RCC 7860 (cell line): ENCODE results near the gene KCNQ1OT1.
A peak's percentile ranks its signal among the peaks of the same experiment; 100 is the strongest.

Experiments
- DNase-seq: peaks from one replicate; pipeline ENCODE4 v3.0.0-alpha.2; 2015; ENCODE audit warnings: low spot score
- FAIRE-seq: peaks from 2 replicates; lab custom pipeline; 2012; peaks lifted over from hg19 to GRCh38; lab: Jason Lieb, UNC

Gene KCNQ1OT1

DNA sequence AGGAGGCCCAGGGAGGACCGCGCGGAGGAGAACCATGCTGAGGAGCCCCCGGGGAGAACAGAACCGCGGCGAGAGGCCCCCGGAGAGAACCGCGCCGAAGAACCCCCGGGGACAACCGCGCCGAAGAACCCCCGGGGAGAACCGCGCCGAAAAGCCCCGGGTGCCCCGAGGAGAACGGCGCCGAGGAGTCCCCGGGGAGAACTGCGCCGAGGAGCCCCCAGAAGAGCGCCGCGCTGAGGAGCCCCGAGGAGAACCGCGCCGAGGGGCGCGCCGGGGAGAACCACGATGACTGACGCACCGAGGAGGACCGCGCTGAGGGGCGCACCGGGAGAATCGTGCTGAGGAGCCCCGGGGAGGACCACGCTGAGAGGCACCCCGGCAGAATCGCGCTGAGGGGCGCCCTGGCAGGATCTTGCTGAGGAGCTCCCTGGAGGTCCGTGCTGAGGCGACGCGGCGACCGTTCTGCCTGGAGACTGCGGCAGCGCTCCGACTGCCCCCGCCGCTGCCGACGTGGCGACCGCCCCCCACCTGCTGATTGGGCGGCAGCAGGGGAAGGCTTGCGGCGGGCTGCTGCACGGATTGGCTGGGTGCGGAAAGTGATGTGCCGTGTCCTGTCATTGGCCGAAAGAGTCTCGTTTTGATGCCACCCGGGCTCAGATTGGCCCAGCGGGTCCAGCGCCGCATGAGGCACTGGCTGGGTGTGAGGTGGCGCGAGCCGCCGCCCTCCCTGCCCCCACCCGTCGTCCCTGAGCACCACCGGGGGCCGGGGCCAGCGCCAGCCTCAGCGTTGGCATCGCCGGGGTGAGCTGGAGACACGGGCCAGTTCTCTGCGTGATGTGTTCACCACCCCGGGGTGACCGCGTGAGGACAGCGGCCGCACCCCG lies at the start of gene KCNQ1OT1:
Gene KCNQ1OT1, minus strand, starts transcription at position 464 of the 884 bp plus-strand sequence.
- DNase-seq, result peak; percentile 88
- peak; percentile 41 for FAIRE-seq

GRCh38 chr11:2748814-2749554 lies 49.2 kb upstream of the KCNQ1OT1 start:
- no peak for FAIRE-seq
- no peak for DNase-seq

GRCh38 chr11:2748061-2748813 lies 48.4 kb upstream of the KCNQ1OT1 start:
- DNase-seq (no peak), FAIRE-seq (no peak)

DNA sequence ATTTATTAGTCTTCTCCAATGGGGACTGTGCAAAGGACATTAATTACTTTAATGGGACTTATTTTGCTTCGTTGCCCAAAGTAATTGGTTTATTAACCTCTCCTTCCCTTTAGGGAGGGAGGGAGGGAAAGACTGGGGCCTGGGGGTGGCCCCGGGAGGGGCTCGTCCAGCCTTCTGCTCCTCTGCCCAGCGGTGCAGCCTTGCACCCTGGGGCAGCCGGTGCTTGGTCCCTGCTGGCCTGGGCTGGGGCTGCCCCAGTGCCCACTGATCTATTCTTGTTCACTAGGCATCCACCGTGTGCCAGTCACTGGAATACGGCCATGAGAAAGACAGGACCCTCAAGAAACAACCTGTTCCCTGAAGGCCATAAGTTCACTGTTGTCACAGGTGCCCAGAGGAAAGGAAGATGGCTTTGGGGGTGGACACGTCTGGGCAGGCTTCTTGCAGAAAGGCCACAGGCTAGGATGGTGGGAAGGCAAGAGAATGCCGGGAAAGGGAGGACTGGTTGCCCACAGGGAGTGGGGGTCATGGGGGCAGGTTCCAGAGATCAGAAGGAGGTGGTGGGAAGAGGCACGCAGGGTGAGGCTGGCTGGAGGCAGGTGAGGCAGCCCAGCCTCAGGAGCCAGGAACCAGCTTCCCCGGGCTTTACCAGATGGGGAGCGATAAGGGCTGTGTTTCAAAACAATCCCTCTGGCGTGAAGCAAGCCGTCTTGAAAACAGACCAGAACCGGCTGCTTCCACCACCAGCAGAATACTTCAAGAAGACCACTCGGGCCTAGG lies 47.6 kb upstream of the KCNQ1OT1 start:
- no peak for DNase-seq
- no peak for FAIRE-seq

DNA sequence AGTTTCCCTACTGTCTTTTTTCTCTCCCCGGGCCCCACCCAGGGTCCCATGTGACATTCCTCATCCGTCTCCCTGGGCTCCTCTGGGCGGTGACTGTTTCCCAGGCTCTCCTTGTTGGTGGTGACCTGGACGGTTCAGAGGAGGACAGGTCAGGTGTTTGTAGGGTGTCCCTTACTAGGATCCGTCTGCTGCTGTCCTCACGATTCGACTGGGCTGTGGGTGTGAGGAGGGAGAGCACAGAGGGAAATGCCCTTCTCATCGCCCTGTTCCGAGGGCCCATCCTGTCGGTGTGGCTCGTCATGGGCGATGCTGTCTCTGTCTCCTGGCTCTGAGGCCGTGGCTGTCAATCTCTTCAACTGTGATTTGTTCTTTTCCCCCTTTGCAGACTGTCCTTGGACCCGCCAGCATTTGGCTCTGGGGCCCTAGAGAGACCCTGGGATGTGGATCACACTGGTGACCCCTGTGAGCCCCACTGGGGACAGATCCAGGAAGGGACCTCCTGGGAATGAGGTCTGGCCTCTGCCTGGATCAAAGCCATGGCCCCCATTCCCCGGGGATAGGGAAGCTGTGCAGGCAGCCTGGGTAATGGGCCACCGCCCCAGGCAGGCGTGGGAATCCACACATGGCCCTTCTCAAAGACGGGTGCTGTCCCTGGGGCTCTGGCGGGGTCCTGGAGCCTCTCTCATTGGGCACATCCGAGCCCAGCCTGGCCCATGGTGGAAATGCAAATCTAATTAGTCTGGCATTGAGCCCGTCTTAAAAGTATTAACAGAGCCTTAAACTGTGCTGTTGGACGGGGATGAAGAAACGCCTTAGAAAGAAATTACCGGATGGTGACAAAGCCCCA lies 46.8 kb upstream of the KCNQ1OT1 start:
- DNase-seq, result no peak
- FAIRE-seq, result no peak

DNA sequence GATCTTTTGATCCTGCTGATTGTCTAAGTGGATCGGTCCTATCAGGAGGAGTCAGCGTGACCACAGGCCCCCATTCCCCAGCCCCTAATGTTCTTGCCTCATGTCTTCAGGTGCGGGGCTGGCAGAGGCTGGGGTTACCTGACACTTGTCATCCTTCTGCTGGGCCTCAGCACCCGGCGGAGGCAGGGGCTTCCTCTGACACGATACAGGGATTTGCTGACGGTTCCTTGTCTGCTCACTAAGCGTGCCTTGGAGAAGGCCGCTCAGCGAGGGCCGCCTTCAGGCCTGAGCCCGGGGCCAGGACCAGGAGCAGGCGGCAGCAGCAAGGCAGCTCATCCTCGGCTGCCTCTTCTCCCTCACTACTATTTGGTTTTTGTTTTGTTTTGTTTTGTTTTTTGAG lies 45.7 kb upstream of the KCNQ1OT1 start:
- FAIRE-seq, result no peak
- DNase-seq, result no peak

DNA sequence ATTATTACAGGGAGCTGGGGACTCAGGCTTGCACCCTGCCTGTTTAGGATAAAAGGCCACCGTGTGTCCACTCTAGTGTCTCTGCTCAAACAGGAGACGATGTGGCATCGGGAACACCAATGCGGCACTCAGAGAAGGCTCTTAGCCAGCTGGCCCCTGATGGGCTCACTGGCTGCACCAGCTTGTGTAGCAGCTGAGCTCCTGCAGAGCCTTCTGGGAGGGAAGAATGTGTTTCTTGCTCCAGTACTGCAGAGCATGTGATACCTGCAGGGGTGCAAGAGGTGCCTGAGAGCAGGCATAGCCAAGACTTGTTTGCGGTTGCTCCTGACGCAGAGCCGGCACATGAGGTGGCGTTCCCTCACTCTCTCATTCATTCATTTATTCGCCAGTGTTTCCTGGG lies 44.4 kb upstream of the KCNQ1OT1 start:
- FAIRE-seq (no peak), DNase-seq (no peak)

DNA sequence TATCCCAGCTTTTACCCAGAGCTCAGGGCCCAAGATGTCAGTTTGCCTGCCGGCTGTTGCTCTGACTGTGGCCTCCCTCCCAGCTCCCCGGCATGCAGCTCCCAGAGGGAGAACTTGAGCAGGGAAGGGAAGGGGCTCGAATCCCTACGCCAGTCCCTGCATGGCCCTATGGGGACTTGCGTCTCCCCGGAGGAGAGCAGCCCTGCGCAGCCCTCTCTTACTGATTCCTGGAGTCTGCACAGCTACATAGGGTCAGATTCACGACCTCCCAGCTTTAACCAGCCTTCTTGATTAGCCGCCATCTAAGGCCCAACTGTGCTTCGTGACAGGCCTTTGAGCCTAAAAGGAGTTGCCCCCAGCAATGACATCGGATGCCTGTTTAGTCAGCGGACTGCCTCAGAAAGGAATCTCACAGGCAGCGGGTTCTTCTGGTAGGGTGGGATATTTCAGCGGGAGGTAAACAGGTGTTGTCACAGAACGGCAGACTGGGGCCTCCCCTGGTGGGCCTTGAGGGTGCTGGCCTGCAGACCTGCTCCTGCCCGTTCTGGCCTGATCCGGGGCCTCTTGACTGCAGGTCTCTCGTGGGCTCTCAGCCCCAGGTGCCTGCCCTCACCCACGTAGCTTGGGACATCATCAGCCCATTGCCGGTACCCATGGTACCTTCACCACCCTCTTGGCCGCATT lies 43.8 kb upstream of the KCNQ1OT1 start:
- FAIRE-seq, result no peak
- DNase-seq, result no peak

DNA sequence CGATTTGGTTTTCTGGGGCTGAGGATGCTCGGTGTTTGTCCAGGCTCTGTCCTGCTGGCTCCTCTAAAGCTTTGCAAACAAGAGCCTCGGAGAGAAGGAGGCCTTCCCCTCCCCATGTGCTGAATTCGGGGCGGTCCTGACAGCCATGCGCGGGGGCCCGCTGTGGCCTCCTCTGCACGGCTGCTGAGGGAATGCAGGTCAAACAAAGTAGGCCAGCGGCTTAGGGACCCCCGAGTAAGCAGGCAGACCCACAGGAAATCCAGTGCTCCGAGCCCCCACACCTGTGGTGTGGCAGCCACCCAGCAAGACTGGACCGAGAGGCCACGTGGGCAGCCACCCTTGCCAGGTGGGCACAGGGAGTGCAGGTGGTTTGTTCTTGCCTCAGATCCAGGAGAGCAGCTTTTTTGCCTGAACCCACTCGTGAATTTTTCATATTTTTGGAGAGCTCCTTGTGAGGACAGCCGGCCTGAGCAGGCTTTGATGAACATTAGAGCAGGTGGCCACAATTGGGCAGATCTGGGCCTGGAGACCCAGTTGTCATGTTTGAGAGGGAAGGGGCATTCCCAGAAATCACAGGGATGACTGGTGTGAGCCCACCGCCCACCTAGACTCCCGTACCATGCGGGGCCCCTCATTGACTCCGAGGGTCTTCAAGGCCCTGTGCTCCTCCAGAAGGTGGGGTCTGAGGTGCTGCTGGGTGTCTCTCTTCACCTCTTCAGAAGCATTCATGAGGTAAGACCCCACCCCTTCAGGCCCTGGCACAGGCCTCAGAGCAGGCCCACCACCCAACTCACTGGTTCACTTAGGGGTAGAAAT lies 43.0 kb upstream of the KCNQ1OT1 start:
- DNase-seq (no peak), FAIRE-seq (no peak)

DNA sequence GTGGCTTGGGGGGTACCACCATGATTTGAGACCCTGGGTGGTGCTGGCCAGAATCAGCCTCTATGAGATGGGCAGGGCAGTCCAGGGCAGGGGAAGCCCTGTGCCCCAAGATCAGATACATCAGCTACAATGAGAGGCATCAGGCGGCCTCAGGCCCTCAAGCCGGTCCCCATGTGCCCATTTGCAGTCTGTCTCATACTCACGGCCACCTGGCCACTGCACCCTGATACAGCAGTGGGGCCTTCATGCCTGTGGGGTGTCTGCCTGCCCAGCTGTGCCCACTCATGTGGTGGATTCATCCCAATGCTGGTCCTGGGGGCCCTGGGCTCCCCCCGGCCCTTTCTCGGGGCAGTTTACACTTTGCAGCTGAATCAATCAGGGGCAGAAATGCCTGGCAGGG lies 42.4 kb upstream of the KCNQ1OT1 start:
- no peak for FAIRE-seq
- DNase-seq, result no peak

DNA sequence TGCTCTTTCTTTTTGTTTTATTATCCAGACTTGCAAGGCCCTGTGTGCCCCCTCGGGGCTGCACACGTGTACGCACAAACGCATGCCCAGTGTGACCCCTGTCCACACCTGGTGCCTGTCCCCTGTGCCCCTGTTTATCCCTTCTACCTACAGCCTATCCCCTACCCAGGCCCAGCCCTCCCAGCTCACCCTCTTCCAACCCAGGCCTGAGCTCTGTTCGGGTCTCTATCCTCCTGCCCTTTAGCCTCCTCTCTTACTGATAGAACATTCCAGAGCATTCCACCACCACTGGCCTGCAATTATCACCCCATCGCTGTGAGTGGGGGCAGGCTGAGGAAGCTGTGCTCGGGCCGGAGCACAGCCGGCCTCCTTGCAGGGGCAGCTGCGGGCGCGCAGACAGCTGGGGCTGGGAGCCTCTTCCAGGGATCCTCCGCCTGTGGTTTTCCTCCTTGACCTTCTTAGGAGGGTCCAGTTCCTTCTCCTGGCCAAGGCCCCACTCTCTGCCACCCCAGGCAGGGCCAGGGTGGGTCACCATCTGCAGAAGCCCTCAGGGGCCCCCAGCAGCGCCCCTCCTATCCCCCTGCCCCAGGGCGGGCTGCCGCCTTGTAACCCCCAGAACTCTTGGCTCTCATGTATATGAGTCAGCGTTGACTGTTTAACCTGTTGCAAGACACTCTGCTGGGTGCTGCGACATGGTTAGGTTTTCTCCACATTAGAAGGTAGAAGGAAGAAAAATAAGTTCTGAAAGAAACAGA lies 41.8 kb upstream of the KCNQ1OT1 start:
- DNase-seq (peak; percentile 60), FAIRE-seq (peak; percentile 67)

DNA sequence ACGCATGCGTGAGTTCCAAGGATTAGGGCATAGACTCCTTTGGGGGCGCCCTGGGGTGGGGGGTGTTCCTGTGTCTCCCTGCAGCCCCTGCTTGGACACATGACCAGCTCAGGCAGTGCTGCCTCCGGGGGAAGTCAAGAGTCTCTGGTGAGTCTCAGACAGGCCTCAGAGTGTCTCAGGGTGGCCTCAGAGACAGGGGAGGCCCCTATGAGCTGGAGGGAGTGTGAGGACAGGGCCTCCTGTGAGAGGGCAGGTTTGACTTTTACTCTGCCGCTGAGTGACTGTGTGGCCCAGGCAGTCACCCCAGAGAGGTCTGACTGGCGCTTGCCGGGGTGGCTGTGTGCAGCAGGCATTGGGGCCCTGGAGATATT lies 41.2 kb upstream of the KCNQ1OT1 start:
- no peak for FAIRE-seq
- no peak for DNase-seq

DNA sequence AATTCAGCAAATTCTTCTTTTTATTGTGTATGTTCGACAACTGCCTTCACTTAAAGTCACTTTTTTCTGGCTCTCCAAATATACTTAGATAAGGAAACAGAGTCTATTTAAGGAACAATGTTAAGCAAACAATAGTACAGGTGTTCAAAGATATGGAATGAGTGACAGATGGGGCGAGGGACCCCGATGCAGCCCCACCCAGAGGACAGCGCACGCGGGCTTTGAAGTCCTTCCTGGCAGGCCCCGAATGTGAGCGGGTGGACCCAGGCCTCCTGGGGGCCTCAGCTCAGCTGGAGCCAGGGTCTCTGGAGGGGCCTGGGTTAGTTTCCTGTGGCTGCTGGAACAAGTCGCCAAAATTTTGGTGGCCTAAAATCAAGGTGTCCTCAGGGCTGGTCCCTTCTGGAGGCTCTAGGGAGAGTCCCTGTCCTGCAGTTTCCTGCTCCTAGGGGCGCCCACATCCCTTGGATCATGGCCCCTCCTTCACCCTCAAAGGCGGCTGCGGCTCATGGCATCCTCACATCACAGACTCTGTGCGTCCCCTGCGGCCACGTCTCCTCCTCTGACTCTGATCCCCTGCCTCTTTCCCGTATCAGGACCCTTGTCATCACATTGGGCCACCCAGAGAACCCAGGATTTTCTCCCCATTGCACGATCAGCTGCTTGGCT lies 40.6 kb upstream of the KCNQ1OT1 start:
- DNase-seq, result no peak
- no peak for FAIRE-seq

DNA sequence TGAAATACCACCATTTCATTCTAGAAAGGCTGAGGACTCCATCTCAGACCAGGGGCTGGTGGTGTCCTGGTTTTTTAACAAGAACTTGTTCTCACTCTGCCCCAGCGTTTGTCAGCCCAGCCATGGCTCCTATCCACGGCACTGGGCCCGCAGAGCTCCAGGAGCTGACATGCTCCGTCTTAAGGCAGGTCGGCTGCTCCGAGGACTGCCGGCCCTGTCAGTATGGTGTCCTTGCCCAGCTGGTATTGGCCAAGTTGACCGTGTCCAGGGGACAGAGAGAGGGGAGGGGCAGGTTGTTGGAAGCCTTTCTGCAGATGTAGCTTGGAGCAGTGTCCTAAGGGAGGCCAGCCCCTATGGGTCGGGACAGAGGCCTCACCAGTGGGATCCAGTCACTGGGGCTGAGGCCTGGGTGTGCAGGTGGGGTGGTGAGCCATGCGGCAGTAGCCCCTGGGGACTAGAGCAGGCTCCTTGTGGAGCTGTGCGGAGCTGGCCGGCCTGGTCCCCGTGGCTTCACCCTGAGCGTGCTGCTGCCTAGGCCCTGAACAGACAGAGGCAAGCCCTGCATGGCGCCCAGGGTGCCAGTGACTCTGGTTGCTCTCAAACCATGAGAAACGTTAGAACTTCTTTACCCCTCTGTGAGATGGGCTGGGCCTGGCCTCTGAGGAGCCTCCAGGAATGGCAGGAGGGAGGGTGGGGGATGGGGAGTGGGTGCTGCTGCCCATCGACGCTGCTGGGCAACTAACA lies 39.9 kb upstream of the KCNQ1OT1 start:
- DNase-seq (no peak), FAIRE-seq (no peak)

GRCh38 chr11:2738551-2739431 lies 39.0 kb upstream of the KCNQ1OT1 start:
- DNase-seq, result no peak
- no peak for FAIRE-seq
